Measurements from ENCODE around the gene DRC7.

GRCh38 chr16:57698812-57699405 is 4.3 kb downstream of the DRC7 start:
- TF ChIP-seq CTCF (IDR thresholded peaks at IDR 0.05), result no peak
- TF ChIP-seq EP300 (IDR thresholded peaks at IDR 0.05; ENCODE audit: borderline replicate concordance in 1 of 2, low read depth in 1 of 2, low read length in 1 of 2), result no peak
- no peak for TF ChIP-seq SIN3A (IDR thresholded peaks at IDR 0.05; ENCODE audit: borderline replicate concordance, low read depth, low read length)
- no peak for TF ChIP-seq TAF1 (IDR thresholded peaks at IDR 0.05; ENCODE audit: borderline replicate concordance, low read depth, low read length)
- TF ChIP-seq RAD21 (IDR thresholded peaks at IDR 0.05; ENCODE audit: low read length), result no peak
